Cardiac fibroblast (primary cell): ENCODE data around the gene SHLD2.
A peak's percentile ranks its signal among the peaks of the same experiment; 100 is the strongest.
"Not testable (repeated sequence)": the region's sequence is repeated elsewhere in the genome, so short reads cannot be mapped to it uniquely, and the experiment has no call there.

Experiments used
- DNase-seq, 2 donors: peaks; one replicate each; pipeline versions ENCODE4 v3.0.0 to v3.0.0-alpha.2; 2010; ENCODE audit warnings: low read depth in 2 of 2
- H3K4me3 ChIP-seq, 2 donors: replicated peaks in 1 of 2; 1 replicate in 1 of 2; 2 replicates in 1 of 2; pipeline ENCODE4 v1.5.1; 2011; ENCODE audit warnings: low read depth in 2 of 2, low read length in 2 of 2, mild to moderate bottlenecking in 2 of 2, moderate library complexity in 1 of 2
- TF ChIP-seq, protein P1 (sequence below): IDR thresholded peaks from one replicate; pipeline ENCODE4 v1.5.1; 2011; ENCODE audit warnings: low read depth, mild to moderate bottlenecking, low read length, inconsistent platforms

Gene SHLD2

DNA sequence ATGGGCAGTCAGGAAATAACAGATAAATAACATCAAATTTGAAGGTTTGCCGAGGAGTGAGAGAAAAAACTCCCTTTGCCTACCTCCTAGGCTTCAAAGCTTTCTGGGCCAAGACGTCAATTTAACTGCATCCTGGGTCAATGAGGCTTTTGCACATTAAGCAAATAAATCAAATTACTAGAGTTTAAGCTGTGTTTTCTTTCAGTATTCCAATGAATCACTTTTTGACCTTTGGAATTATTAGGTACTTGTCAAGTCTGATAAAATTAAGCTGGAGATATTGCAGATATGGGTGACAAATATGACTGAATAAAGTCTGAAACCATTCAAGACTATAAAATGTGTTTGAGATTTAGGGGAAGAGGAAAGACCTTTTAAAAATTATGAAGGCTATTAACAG, 22.6 kb upstream of the SHLD2 start:
- TF ChIP-seq, protein P1, sequence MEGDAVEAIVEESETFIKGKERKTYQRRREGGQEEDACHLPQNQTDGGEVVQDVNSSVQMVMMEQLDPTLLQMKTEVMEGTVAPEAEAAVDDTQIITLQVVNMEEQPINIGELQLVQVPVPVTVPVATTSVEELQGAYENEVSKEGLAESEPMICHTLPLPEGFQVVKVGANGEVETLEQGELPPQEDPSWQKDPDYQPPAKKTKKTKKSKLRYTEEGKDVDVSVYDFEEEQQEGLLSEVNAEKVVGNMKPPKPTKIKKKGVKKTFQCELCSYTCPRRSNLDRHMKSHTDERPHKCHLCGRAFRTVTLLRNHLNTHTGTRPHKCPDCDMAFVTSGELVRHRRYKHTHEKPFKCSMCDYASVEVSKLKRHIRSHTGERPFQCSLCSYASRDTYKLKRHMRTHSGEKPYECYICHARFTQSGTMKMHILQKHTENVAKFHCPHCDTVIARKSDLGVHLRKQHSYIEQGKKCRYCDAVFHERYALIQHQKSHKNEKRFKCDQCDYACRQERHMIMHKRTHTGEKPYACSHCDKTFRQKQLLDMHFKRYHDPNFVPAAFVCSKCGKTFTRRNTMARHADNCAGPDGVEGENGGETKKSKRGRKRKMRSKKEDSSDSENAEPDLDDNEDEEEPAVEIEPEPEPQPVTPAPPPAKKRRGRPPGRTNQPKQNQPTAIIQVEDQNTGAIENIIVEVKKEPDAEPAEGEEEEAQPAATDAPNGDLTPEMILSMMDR, result no peak
- no peak for DNase-seq
- no peak overlapping the region for H3K4me3 ChIP-seq

DNA sequence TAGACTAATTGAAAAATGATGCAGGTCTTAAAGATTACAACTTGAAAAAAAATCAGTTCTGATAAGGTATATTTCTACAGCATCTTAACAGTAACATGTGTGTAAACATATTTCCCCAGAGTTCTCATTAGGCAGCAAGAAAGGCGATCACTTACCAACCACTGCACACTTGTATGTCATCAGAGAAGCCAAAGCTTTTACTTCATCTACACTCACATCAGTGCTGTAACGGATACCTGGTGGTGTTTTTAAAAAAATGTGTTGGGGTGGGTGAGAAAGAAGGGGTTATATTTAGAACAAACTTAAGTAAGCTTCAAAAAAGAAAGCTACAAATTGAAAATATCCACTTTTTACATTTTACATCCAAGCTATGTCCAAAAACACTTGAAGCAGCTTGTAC, 18.6 kb upstream of the SHLD2 start:
- not testable (repeated sequence) for DNase-seq, H3K4me3 ChIP-seq

DNA sequence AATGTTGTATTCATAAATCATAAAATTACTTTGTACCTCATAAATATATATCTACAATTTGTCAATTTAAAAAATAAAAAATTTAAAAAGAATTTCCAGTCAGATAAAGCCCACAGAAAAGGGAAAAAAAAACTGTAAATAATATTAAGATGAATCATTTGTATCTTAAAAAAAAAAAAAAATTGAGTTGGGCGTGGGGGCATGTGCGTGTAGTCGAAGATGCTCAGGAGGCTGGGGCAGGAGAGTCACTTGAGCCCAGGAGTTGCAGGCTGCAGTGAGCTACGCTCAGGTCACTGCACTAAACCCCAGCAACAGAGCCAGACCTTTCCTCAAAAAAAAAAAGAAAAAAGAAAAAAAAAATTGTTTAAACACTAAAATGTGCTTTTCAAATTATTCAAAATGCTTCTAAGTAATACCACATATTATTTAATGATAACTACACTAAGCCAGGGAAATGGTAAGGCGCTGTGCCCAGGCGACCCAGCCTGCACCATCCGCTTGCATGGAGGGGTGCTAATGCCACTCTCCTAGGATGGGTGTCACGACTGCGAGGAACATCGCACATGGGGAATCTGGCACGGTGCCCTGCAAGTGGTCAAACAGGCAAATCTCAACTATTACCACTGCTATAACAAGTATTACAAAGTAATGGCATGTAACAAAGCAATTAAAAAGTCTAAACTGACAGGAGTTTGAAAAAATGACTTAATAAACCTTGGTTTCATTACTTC, 15.7 kb upstream of the SHLD2 start:
- H3K4me3 ChIP-seq, result no peak overlapping the region
- peak in 1 of 2 donors; percentile 38 for DNase-seq
- TF ChIP-seq, protein P1, result no peak

DNA sequence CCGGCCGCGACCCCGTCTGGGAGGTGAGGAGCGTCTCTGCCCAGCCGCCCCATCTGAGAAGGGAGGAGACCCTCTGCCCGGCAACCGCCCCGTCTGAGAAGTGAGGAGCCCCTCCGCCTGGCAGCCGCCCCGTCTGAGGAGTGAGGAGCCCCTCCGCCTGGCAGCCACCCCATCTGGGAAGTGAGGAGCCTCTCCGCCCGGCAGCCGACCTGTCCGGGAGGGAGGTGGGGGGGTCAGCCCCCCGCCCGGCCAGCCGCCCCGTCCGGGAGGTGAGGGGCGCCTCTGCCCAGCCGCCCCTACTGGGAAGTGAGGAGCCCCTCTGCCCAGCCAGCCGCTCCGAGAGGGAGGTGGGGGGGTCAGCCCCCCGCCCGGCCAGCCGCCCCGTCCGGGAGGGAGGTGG, 14.4 kb upstream of the SHLD2 start:
- not testable (repeated sequence) for DNase-seq, H3K4me3 ChIP-seq

DNA sequence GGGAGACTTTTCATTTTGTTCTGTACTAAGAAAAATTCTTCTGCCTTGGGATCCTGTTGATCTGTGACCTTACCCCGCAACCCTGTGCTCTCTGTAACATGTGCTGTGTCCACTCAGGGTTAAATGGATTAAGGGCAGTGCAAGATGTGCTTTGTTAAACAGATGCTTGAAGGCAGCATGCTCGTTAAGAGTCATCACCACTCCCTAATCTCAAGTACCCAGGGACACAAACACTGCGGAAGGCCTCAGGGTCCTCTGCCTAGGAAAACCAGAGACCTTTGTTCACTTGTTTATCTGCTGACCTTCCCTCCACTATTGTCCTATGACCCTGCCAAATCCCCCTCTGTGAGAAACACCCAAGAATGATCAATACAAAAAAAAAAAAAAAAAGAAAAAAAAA, 13.4 kb upstream of the SHLD2 start:
- not testable (repeated sequence) for H3K4me3 ChIP-seq, DNase-seq

DNA sequence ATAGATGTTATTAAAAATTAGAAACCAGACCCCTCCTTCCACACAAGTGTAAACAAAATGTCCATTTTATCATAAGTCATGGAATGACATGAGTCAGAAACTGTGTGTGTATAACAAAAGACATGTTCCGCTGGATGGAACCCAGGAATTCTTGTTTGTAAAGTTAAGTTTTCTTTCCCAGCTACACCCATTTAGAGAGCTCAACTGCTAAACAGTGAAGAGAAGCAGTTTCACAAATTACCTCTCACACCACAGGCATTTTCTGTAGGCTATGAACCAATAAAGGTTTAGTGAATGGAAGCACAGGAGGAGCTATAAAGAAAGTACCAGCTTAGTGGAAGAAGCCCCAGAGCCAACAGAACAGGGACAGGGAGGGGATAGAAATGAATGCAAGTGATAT, 12.8 kb upstream of the SHLD2 start:
- not testable (repeated sequence) for H3K4me3 ChIP-seq

DNA sequence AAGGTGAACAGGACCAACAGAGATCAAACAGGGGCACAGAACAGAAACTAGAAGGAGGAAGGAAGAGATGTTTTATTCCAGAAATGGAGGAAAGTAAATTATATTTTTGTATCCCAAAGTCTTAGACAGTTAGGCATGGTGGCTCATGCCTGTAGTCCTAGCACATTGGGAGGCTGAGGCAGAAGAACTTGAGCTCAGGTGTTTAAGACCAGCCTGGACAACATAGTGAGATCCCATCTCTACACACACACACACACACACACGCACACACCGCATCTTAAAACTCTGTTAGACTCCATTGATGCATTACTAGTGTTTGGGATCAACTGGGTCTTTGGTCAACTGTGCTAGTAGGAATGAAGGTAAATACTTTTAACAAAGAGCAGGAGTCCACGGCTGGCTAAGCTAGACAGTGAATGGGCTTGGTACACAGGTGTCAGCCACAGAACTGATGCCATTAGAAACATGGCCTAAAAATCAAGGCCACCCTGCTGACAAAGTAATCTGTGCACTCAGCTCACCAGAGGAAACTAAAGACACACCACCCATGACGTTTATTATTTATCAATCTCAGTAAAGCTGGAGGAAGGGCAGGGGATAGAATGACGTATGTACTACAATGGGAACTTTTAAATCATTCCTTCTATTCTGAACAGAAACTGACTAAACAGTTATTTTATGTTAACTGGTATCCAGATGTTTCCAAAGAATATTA, 11.3 kb upstream of the SHLD2 start:
- not testable (repeated sequence) for H3K4me3 ChIP-seq
- peak; percentile 71 to 91 for DNase-seq

More for the DNA sequence above, 12.8 kb upstream of the SHLD2 start:
- peak; percentile 67 to 88 for DNase-seq

DNA sequence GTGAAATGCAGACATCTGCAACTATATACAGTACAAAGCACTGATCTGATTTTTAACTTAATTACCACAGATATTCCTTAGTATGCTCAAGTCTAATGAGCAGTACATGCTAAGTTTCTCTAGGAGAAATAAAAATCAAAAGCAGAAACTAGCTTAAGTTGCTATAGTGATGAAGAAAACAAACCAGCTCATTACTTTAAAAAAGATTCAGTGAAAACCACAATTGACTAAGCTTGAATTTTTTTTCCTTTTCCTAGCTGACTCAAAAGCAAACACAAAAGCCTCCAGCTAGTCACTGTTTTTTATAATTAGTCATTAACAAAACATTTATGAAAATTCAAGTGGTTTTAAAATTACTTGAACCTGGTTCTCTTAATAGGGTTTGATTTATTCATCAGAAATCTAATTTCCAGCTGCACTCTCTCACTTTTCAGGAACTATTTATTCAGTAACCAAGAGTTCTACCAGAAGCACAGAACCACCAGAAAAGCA, 10.7 kb upstream of the SHLD2 start:
- not testable (repeated sequence) for H3K4me3 ChIP-seq
- peak; percentile 53 to 87 for DNase-seq

DNA sequence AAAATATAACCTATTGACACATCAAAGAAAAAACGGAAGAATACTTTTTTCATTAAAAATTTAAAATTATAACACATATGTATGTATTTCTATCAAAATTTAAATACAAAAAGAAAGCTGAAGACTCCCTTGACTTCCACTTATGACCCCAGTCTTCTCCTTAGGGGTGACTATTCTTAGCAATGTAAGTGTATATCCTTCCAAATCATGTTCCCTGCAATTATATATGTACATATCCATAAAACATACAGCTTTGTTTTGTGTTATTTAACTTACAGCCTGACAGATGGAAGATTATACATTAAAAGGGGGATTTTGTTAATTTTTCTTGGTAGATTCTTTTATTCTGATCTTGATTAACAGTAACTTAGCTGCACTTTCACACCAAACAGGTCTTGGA, 9.5 kb upstream of the SHLD2 start:
- TF ChIP-seq, protein P1, result no peak
- no peak for DNase-seq
- H3K4me3 ChIP-seq, result no peak overlapping the region

DNA sequence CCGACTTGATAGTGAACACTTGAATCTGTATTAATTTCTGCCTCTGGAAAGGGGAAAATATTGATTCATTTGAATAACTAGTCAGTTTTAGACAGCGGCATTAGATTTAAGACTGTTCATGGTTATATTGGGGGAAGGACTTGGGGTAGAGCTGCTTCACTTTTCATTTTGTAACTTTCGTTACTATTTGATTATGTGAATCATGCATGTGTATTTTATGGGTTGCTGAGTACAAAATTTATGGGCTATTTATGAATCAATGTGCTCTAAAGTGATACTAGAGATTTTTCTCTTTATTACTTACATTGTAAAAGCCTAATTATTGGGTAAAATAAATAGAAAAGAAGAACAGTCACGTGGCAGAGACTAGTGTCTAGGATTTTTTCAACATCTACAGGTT, 5.3 kb upstream of the SHLD2 start:
- TF ChIP-seq, protein P1, result no peak
- no peak for DNase-seq
- H3K4me3 ChIP-seq, result no peak overlapping the region
